DMS153 treated with DMSO at 0.1 percent for 48 hours (cell line): ENCODE results near the gene CLEC17A.
A peak's percentile ranks its signal among the peaks of the same experiment; 100 is the strongest.
"Not testable (repeated sequence)": the region's sequence is repeated elsewhere in the genome, so short reads cannot be mapped to it uniquely, and the experiment has no call there.

Source experiments
- DNase-seq: peaks from one replicate; lab custom pipeline; 2025; ENCODE audit not compliant: unreplicated experiment; lab: John Stamatoyannopoulos, UW

CLEC17A gene

DNA sequence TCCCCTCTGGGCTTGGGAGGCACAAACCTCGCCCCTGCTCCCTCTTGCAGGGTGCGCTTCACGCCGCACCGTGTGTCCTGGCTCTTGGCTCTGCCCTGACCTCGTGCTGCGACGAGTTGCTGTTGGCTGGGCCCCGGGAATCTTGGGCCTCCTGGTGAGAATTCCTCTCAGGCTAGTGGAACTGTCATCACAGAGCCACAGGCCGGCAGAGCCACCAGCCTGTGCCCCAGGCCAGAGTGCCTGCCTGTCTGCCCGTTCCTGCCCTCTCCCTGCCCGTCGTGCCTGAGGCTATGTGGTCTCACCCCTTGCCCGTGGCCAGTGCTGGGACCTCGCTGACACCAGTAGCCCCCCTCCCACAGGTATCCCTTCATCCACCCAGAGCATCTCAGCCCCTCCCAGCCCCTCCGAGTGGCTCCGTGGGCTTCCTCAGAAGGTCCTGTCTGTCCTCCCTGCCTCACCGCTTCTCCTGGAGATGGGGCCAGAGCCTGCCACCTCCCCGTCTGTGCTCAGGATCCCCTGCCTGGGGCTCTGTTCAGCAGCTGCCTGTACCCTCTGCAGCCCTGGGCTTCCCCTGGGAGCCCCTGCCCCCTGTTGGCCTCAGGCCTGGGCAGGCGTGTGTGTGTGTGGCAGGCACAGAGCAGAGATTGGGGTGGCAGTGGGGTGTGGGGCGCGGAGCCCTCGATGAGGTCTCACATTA is 24.4 kb upstream of the CLEC17A start:
- no peak for DNase-seq

DNA sequence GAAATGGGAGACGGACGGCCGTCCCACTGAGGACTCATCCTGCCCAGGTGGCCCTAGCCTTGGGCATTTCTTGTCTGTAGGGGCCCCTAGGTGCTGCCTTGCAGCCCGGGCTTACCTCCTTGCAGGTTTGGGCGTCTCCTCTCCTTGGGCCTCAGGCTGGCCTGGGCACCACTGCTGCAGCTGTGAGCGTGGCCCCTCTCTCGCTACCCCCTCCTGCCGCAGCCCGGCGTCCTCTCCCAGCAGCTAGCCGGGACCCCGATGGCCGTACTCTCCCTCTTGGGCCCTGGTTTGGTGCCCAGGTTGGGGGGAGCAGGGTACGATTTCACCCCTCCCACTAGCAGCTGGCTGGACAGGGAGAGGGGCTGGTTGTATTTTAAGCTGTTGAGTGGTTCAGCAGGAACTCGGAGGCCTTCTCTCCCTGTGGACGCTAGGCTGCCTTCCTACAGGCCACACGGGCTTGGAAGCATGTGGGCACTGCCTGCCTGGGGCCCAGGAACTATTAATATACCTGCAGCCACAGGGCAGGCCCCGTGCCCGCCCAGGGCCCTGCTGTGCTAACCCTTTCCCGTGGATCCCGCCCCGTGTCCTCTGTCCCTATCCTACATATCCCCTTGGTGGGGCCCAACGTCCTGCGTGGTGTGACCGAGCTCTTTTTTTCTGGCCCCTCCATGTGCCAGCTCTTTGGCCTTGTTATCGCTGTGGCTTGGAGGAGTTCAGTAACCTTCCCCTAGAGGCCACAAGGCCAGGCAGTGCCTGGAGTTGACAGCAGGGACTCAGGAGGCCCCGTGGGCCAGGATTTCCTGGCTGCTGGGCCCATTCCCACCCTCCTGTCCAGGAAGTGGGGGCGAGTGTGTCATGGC is 22.7 kb upstream of the CLEC17A start:
- no peak for DNase-seq

DNA sequence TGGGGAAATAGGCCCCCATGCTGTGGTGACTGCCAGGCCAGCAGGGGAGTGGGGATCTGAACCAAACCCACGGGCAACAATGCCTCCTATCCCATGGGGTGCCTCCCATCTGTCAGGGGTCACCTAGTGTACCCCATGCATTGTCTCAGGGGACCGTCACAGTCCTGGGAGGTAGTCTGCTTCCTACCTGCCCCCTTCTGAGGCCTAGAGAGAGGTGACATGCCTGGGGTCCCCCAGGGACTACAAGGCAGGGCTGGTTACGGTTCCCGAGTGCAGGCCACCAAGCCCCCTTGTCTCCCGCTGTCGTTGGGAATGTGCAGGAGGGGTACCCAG is 22.1 kb upstream of the CLEC17A start:
- no peak for DNase-seq

DNA sequence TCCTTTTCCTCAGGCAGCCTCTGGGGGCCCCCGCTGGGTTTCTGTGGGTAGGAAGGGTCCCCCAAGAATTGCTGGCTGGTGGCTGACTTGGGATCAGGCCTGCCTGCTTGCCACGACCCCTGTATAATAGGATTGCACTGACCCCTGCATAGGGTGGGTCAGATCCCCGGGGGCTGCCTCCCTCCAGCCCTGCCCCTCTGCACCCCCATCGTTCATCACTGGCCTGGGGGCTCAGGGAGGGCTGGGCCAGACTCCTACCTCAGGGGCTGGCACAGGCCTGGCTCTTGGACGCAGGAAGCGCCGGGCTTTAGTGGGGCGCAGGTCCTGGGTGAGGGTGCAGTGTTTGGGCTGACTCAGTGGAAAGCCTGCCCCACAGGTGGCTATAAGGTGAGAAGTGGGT is 21.6 kb upstream of the CLEC17A start:
- DNase-seq: no peak

DNA sequence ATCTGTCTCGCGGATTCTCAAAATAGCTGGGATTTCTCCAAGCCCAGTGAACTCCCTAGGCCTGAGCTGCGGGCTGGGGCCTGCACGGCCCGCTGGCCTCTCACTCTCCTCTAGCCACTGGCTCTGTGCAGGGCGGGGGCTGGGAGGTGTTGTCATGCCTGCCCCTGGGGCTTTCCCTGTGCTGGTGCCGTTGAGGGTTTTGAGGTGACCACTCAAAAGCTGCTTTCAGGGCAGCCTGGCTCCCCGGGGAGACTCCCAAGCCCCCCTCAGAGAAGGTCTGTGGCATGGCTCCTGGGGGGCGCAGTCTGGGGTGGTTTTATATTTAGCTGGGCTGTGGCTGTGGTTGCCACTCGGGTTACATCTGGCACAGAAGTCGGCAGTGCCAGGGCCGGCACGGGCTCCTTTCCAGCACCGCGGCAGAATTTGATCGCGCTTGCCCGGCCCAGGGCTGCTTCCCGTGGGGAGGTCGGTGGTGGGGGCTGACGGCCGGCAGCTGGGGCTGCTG is 21.0 kb upstream of the CLEC17A start:
- no peak for DNase-seq

DNA sequence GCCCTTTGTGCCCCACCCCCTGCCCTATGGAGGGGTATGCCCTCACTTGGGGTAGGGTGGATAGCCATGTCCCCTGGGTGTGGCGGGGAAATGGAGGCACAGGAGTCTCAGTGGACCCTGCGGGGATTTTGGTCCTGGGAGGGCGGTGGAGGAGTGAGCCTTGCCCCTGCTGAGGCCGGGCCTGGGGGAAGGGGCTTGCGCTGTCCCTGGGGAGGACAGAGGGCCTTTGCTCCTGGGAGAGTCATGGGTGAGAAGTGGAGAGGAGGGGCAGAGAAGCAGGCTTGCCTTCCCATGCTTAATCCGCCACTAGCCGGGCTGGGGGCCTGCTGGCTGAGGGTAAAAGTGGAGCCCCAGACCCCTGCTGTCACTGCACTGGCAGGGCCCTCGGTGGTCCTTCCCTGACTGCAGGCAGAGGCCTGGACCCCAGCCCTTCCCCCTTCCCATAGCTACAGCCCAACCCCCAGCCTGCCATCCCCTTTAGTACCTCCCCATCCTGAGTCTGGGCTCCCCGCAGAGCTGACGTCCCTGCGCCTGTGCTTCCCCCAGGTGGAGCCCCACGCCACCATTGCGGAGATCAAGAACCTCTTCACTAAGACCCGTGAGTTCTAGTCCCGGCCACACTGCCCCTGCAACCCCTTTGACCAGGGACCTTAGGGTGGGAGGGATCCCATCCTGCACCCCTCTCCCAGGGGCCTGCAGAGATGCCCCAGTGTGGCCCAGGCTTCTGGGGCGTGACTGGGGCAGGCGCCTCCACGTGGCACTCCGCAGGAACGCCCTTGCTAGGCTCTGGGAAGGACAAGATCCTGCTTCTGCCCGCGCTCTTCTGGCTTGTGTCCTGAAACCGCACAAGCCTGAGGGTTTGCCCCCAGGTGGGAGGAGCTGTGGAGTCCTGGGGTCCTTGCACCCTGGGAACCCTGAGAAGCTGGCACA is 20.0 kb upstream of the CLEC17A start:
- DNase-seq: no peak

DNA sequence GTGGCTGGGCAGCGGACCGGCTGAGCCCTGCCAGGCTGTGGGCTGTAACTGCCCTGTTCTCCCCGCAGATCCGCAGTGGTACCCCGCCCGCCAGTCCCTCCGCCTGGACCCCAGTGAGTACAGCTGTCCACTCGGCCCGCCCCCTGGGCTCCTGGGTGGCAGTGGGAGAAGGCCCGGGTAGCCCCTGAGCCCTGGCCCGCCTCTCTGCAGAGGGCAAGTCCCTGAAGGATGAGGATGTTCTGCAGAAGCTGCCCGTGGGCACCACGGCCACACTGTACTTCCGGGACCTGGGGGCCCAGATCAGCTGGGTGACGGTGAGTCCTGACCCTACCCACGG is 19.3 kb upstream of the CLEC17A start:
- DNase-seq: no peak

DNA sequence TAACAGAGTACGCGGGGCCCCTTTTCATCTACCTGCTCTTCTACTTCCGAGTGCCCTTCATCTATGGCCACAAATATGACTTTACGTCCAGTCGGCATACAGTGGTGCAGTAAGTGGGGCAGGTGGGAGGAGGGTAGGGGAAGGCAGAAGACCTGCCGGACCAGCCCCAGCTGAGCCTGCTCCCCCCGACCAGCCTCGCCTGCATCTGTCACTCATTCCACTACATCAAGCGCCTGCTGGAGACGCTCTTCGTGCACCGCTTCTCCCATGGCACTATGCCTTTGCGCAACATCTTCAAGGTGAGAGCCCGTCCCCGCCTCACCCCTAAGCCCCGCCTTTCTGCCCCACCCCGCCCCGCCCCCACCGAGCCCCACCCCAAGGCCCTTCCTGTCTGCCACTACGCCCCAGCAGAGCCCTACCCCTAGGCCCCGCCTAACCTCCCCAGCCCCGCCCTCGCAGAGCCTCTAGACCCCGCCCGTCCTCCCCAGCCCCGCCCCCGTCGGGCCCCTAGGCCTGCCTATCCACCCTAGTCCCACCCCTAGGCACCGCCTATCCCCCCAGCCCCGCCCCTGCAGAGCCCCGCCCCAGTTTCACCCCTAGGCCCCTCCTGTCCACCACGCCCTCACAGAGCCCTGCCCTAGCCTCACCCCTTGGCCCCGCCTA is 18.8 kb upstream of the CLEC17A start:
- DNase-seq: no peak

DNA sequence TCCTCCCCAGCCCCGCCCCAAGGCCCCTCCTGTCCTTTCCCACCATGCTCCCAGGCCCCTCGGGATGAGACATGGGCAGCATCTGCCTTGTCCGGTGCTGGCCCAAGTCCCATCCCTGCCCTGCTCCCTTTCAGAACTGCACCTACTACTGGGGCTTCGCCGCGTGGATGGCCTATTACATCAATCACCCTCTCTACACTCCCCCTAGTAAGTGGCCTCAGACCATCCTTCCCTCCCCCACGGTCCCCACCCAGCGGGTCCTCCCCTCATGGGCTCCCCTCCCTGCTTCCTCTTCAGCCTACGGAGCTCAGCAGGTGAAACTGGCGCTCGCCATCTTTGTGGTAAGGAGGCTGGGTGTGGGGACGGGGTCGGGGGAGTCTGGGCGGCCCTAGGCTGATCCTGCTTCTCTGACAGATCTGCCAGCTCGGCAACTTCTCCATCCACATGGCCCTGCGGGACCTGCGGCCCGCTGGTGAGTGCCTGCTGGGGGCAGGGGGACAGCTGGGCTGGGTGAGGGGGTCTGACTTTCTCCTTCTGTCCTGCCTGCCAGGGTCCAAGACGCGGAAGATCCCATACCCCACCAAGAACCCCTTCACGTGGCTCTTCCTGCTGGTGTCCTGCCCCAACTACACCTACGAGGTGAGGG is 18.1 kb upstream of the CLEC17A start:
- not testable (repeated sequence) for DNase-seq

DNA sequence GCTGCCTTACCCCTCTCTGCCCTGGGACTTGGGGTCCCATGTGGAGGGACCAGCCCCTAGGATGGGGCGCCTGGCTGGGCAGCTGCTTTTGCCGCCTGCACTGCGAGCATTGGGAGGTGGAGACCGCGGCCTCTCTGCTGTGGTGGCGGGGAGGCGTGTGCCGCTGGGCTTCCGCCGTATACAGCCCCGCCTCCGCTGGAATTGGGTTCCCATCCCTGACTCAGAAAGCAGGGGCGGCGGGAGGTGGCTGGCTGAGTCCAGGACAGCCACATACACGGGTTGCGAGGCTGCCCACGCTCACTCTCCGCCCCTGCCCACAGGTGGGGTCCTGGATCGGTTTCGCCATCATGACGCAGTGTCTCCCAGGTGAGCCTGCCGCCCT is 17.6 kb upstream of the CLEC17A start:
- no peak for DNase-seq

DNA sequence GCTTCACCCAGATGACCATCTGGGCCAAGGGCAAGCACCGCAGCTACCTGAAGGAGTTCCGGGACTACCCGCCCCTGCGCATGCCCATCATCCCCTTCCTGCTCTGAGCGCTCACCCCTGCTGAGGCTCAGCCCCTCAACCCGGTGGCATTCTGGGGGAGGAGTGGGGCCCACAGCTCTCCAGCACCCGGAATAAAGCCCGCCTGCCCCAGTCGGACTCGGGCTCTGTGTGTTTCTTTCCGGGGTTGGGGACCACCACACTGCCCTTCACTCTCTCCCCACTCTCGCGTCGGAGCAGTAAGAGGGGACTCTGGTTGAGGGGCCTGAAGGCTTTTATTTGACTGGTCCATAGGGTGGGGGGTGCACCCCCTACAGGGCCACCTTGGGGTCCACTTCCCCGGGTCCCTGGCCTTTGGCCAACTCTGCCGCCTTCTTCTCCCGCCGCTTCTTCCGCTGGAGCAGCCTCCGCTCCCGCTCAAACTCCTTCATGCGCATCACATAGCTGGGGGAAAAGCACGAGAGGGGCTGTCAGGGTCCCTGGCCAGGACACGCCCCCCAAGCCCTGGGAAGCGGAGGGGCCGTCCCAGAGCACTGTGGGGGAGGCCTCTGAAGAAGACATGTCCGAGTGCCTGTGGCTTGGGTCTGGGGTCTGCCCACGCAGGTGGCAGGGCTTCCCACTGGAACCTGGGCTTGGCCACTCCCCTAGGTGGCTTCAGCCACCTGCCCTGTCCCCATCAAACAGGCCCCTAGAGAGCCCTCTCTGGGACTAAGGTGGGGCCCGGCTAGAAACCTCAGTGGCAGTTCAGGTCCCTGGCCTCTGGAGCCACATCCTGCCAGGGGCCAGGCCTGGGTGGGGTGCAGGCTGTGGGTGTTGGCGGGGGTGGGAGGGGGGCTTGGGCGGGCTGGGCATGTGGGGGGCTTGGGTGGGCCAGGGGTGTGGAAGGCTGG is 16.8 kb upstream of the CLEC17A start:
- DNase-seq: no peak

DNA sequence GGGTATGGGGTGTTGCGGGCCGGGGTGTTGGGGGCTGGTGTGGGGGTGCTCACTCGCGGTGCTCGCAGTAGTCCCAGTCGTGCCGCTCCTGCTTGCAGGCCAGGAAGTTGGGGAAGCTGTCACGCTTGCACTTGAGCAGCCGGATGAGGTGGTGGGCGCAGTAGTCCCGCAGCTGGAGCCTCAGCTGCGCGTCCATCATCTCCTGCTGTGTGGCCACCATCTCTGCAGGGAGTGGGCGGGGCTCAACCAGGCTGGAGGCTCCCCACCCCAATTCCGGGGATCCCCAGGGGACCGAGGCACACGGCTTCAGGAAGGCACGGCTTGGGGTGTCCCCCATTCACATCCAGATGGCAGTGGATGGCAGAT is 16.2 kb upstream of the CLEC17A start:
- DNase-seq: no peak

DNA sequence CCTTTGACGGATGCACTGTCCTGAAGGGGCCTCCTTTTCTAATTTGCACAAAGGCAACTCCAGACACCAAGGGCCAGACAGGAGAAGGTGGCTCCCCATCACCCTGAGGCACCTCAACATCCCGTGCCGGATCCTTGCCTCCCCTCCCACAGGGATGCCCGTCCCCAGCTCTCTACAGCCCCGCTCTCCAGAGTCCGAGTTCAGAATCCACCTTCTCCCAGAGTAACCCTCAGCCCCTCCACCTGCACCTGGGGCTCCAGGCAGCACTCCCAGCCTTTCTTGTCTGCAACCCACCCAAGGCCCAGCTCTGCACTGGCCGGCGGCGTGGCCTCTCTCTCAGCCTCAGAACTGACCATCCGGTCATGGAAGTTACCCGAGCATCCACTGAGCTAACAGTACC is 15.8 kb upstream of the CLEC17A start:
- DNase-seq: no peak

DNA sequence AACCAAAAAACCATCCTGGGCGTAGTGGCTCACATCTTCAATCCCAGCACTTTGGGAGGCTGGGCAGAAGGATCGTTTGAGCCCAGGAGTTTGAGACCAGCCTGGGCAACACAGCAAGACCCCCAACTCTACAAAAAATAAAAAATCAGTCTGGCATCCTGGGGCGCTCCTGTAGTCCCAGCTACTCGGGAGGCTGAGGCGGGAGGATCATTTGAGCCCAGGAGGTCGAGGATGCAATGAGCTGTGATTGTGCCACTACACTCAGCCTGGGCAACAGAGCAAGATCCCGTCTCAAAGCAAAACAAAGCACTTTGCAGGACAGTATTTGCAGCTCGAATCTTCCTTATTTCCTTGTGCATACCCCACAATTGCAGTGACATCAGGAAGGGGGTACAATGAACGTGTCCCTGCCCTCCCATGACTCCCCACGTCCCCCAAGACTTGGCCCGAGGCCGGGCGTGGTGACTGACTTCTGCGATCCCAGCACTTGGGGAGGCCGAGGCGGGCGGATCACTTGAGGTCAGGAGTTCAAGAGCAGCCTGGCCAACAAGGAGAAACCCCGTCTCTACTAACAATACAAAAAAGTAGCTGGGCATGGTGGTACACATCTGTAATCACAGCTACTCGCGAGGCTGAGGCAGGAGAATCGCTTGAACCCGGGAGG is 11.9 kb upstream of the CLEC17A start:
- DNase-seq: no peak

DNA sequence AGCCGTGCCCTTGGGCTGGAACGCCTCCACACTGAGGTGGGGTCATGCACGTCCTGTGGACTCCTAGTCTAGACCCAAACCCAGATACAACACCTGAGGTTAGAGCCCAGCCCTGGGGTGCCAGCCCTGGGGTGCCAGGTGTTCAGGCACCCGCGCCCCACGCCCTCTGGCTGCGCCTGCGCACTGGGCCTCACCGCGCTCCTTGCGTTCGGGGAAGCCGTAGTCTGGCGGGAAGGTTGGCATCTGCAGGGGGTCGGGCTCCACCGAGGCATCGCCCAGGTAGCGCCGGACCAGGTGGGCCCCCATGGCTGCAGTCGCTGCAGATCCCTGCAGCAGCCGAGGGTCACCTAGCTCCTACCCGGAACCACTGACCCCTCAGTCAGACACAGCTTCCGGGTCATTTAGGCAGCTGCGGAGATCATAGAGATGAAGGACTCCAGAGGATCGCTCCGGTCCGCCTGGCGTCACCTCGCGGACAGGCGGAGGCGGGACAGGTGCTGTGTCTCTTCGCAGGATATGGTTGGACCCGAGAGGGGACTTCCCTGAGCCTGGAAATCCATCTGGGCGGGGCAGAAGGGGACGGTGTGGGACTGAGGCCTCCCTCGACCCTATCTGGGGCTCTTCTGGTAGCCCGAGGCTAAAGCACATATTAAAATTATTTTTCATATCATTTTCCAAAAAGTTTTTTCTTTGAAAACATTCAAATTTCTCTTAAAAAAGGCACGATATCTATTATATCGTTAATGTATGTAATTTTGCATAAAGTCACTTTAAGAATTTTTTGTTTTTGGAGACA is 11.0 kb upstream of the CLEC17A start, which contains the start of gene NDUFB7:
NDUFB7 (minus strand) TSS at position 372 of the 796 bp plus-strand sequence; CDS start at position 306, 66 bp downstream.
- DNase-seq: peak; percentile 89

DNA sequence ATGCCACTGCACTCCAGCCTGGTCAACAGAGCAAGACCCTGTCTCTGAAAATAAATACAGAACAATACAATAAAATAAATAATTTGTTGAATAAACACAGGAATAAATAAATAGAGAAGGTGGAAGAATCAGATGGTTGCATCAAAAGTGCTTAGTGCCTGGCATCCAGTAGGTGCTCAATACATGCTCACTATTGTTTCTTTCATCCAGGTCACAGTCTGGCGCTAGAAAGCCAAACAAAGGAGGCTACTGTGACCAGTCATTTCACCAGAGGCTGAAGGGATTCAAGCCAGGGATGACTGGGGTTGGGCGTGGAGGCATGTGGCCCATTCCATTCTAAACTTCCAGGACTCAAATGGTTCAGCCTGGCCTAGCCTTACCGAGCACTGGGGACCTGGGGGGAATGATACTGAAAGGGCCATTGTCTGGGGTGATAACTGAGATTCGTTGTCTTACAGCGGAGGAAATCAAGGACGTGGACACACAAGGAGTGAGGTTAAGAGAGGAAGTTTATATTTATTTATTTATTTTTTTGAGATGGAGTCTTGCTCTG is 7.4 kb upstream of the CLEC17A start:
- no peak for DNase-seq

DNA sequence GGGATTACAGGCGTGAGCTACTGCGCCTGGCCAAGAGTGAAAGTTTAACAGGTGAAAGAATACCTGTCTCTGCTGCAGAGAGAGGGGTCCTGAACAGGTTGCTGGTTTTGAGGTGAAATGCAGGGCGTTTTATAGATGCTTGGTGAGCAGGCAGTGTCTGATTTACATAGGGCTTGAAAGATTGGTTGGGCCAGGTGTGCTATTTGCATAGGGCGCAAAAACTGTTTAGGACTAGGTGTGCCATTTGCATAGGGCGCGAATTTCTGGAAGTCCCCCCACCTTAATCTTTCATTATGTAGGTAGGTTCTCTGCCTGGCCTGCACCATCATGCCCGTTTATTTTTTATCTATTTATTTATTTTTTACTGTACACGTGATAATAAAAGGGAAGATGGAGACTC is 6.5 kb upstream of the CLEC17A start:
- DNase-seq: no peak

DNA sequence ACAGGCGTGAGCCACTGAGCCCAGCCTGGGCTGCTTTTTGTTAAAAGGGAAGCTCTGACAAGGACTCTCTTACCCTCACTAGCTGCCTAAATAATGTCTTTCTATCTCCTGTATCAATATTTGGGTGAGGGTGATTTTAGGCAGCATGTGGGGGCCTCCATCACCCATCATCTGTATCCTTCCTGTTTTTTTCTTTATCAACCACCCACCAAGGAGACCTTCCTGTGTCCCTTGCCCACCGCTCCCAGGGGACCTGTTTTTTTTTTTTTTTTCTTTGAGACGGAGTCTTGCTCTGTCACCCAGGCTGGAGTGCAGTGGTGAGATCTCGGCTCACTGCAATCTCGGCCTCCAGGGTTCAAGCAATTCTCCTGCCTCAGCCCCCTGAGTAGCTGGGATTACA is 5.6 kb upstream of the CLEC17A start:
- no peak for DNase-seq
